DND-41 (cell line): Measurements from ENCODE around the gene CHCHD3.

Experiments
- EZH2 ChIP-seq: IDR thresholded peaks from 3 replicates; pipeline ENCODE4 v1.6.1; 2012; ENCODE audit warnings: borderline replicate concordance, low read depth, mild to moderate bottlenecking, moderate library complexity, low read length, inconsistent platforms; ENCODE audit not compliant: severe bottlenecking
- TF ChIP-seq, protein P1 (sequence below): IDR thresholded peaks from 2 replicates; pipeline ENCODE4 v1.5.1; 2012; ENCODE audit warnings: borderline replicate concordance, low read length, moderate library complexity, mild to moderate bottlenecking; ENCODE audit not compliant: poor library complexity, severe bottlenecking; ENCODE audit errors: extremely low read depth

- TF ChIP-seq, protein P1, sequence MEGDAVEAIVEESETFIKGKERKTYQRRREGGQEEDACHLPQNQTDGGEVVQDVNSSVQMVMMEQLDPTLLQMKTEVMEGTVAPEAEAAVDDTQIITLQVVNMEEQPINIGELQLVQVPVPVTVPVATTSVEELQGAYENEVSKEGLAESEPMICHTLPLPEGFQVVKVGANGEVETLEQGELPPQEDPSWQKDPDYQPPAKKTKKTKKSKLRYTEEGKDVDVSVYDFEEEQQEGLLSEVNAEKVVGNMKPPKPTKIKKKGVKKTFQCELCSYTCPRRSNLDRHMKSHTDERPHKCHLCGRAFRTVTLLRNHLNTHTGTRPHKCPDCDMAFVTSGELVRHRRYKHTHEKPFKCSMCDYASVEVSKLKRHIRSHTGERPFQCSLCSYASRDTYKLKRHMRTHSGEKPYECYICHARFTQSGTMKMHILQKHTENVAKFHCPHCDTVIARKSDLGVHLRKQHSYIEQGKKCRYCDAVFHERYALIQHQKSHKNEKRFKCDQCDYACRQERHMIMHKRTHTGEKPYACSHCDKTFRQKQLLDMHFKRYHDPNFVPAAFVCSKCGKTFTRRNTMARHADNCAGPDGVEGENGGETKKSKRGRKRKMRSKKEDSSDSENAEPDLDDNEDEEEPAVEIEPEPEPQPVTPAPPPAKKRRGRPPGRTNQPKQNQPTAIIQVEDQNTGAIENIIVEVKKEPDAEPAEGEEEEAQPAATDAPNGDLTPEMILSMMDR = no peak
- TF ChIP-seq EZH2 = no peak
Observed at GRCh38 chr7:132977234-132977633, 104.7 kb downstream of the CHCHD3 start.
